CD4-positive, alpha-beta T cell treated with Interleukin-15 for 4 hours (primary cell): ENCODE results near the gene B3GALNT1.
"Not testable (repeated sequence)": the region's sequence is repeated elsewhere in the genome, so short reads cannot be mapped to it uniquely, and the experiment has no call there.

ENCODE experiments used
- DNase-seq: peaks from one replicate; pipeline ENCODE4 v3.0.0-alpha.2; 2020; ENCODE audit warnings: low spot score

Gene B3GALNT1

DNA sequence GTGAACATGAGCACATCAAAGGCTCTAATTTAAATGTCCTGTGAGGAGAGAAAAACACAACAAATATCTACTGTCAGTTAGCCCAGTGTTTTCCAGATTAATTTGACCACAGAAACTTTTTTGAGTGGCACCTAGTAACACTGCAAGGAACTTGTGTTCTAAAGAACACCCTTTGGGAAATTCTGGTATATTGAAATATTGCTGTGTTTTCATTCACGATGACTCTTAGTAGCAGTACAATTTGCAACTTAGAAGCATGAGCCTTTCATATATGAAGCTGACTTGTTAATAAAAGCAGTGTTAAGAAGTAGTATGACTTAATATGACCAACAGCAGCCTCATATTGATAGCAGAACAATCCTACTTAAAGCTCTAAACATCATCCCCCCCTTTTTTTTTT, 32.0 kb downstream of the B3GALNT1 start:
- DNase-seq: no peak

DNA sequence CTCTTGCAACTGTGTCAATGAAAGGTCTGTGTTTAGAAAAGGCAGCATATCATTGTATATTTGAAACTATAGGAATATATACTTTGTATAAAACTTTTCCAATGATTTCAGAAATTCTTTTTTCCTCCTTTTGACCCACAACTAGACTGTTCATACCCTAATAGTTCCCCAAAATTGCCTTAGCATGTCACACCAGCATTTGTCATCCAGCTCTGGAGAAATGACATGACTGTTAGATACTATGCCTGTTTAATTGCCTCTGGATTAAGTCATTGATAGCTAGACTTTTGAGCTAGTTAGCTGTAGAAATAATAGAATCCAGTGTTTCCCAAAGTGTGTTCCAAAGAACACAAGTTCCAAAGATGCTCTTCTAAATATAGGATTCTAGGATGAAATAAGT, 32.4 kb downstream of the B3GALNT1 start:
- no peak for DNase-seq

DNA sequence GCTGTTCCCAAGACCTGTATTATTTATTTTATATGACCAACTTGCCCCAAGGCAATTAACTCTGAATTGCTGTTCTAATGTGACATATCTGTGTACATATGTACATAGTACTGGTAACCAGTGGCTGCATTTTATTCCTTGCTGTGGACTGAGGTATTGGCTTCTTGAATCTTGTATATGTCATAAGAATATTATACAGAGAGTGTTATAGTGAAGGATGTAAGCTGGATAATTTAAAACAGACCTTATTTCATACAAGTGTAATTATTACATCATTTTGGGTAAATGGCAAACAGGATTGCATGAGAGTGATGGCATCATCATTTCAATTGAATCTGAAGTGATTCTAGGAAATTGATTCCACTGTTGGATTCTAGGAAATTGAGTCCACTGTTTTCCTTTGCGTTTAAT, 32.9 kb downstream of the B3GALNT1 start:
- DNase-seq: no peak

- no peak for DNase-seq
Observed at GRCh38 chr3:161070980-161071663, 34.0 kb downstream of the B3GALNT1 start.

DNA sequence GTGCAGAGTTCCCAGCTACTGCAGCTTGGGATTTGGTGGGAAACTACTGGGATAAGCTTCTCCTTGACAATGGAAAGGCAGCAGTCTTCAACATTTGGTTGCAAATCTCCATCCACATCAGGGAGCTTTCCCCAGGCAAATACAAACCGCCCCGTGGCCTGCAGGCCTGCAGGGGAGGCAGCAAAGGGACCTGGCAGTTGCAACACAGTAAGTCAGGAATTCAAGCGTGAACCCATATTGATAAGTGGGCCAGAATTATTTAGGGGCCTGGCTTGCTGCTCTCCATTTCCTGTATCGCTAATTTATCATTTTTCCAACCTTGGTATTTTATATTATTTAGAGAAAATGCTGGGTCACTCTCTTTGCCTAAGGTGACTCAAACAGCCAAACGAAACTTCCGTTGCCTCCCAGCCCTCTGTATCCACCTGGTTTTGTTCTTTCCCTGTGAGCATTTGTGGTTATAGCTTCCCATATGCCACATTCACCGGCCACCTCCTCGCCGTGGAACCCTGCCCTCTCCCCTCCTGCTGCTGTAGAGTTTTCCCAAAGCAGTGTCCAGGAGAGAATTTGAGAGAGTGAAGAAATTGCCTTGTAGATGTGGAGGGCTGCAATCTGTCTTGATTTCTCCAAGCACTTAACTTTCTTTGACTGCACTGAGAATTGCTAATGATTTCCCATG, 34.8 kb downstream of the B3GALNT1 start:
- DNase-seq: no peak

DNA sequence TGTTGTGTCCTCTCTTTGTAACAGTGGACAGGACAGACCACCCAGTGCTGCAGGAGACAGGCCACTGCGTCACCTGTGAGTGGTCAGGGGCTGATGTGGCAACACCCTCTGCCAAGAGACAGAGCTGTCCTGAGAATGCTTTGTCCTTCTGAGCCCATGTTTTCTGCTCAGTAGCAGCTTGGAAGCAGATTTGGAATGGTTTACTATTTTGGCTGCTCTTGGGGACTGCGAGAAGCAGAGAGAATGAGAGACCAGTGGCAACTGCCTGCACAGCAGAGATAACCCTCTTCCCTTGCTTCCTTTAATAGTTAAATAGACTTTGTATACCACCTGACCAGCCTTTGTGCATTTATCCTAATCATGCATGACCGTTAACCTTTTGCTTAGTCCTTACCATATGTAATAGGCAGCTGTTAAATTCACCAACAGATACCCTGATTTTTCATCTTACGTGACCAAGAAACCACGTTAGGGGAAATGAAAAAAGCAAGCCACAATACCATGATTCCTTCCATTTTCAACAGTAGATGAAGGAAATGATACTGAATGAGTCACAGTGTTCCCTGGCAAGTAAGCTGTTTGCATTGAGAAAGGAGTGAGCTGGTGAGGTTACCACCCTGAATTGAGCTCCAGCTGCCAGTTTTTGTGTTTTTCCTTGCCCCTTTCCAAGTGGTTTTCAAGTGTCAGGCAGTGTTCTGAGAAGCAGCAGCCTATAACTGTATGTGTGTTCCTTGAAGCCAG, 35.5 kb downstream of the B3GALNT1 start:
- DNase-seq: no peak

GRCh38 chr3:161067335-161067734, 37.8 kb downstream of the B3GALNT1 start:
- DNase-seq: no peak

GRCh38 chr3:161066930-161067329, 38.2 kb downstream of the B3GALNT1 start:
- no peak for DNase-seq

DNA sequence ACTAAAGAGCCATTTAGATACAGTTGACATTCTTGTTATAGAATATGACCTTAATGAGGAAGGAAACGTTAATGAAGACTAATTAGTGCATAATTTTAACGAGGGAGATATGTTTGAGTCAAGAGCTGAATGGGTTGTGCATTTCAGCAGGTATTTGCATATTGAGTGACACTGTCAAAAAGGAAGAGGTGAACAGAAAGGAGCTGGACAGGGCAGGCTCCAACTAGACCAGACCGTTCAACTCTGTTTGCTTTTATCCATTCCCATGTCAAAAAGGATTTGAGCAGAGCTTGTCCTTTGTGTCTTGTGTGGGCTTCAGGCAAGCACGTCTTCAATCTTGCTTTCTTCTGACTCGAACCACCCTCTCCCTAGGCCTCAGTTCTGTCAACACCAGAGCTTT, 40.7 kb downstream of the B3GALNT1 start:
- no peak for DNase-seq

- DNase-seq: no peak
Observed at GRCh38 chr3:161054860-161055604, 50.1 kb downstream of the B3GALNT1 start.

DNA sequence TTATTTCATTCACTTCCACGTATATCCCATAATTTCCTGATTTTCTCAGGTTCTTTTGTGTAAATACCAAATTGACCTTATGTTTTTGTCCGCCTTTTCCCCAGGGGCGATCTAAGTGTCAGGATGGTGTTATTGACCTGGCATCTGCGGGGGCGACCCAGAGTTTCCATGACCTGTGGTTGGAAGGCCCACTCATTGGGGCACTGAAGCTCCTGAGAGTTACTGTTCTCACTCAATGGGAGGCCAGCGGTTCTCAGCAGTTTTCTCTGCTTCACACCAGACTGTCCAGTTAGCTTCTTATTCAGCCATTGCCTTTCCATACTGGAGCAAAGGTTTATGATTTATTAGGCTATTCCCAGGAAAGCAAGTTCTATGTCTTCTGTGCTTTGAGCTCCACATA, 53.3 kb downstream of the B3GALNT1 start:
- DNase-seq: no peak

GRCh38 chr3:161050935-161051334, 54.2 kb downstream of the B3GALNT1 start:
- no peak for DNase-seq

- DNase-seq: no peak
Observed at GRCh38 chr3:161049683-161050248, 55.4 kb downstream of the B3GALNT1 start.

- DNase-seq: no peak
Observed at GRCh38 chr3:161043336-161044035, 61.7 kb downstream of the B3GALNT1 start.

GRCh38 chr3:161042023-161042501, 63.1 kb downstream of the B3GALNT1 start:
- DNase-seq: no peak

DNA sequence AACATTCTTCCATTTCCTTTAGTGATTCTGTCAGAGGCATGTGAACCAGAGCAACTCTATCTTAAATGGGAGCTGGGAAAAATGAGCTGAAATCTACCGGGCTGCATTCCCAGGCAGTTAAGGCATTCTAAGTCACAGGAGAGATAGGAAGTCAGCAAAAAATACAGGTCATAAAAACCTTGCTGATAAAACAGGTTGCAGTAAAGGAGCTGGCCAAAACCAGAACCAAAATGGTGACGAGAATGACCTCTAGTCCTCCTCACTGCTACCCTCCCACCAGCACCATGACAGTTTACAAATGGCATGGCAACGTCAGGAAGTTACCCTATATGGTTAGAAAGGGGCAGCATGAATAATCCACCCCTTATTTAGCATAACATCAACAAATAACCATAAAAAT, 66.4 kb downstream of the B3GALNT1 start:
- no peak for DNase-seq

GRCh38 chr3:161035711-161036110, 69.4 kb downstream of the B3GALNT1 start:
- DNase-seq: no peak

- DNase-seq: not testable (repeated sequence)
Observed at GRCh38 chr3:161034913-161035550, 70.1 kb downstream of the B3GALNT1 start.
